Measurements from ENCODE around the gene CABP7. TPM values are rescaled to one million over a fixed set of nuclear protein-coding genes. Genes with fewer than 3 reads are reported as not detected.
A peak's percentile ranks its signal among the peaks of the same experiment; 100 is the strongest.

Gene CABP7
- total and polyA plus RNA-seq, 2 of the 13 experiments (the other 11 are each of a cell fraction or from before 2014, with no cell fraction given) = 0.08 TPM; not detected in 1

DNA sequence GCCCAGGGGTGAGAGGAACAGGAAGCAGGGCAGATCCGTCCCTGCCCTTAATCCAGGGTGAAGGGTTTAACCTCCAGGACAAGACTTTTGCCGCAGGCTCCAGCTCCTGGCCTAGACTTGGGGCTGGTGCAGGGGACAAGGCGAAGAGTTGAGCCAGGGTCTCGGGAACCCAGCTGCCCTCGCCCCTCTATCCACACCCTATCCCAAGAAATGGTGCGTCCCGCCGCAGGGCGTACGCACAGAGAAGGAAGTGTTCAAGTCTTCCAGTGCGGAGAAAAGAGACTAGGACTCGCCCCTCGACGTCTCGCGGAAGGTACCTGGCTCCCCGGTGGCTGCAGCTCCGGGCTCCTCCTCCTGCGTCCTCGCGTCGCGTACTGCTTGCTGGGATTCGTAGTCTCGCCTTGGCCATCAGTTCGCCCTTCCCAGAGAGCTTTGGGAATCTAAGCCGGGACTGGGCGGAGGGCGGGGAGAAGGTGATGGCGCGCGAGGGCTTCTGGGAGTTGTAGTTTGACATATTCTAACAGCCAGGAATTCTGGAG is 46.9 kb downstream of the CABP7 start, which contains the start of gene ZMAT5 (continued):
- TF ChIP-seq ZNF282 (IDR thresholded peaks at IDR 0.05; ENCODE audit: partially characterized antibody) (no peak), POLR2A (IDR thresholded peaks at IDR 0.05; ENCODE audit: insufficient read depth in 1 of 2, low read depth in 2 of 2, low read length in 2 of 2) (peak; percentile 74 to 91), E2F2 (CRISPR knock-in tag; IDR thresholded peaks at IDR 0.05; ENCODE audit: borderline replicate concordance) (no peak), SYNCRIP (IDR thresholded peaks at IDR 0.05; ENCODE audit: insufficient read depth, low read depth, low read length) (no peak), MXI1 (IDR thresholded peaks at IDR 0.05; ENCODE audit: borderline replicate concordance, low read depth, low read length) (peak; percentile 31; the same call in 1 of the 3 replicates), ZNF850 (CRISPR knock-in tag; conservative IDR thresholded peaks at IDR 0.05) (0 out of 2 replicates have a peak, but pooled peaks have one; percentile 56), SNAPC2 (CRISPR knock-in tag; IDR thresholded peaks at IDR 0.05) (no peak), ZNF143 (CRISPR knock-in tag; IDR thresholded peaks at IDR 0.05) (peak; percentile 95; the same call in 1 of the 2 replicates), RXRB (CRISPR knock-in tag; IDR thresholded peaks at IDR 0.05; ENCODE audit: borderline replicate concordance) (peak; percentile 15; the same call in 1 of the 2 replicates), CHD4 (IDR thresholded peaks at IDR 0.05; ENCODE audit: borderline replicate concordance, low read length) (no peak), ZUFSP (CRISPR knock-in tag; IDR thresholded peaks at IDR 0.05; ENCODE audit: borderline replicate concordance) (no peak), BRF2 (CRISPR knock-in tag; IDR thresholded peaks at IDR 0.05) (0 out of 2 replicates have a peak, but pooled peaks have one; percentile 13), ZNF335 (CRISPR knock-in tag; IDR thresholded peaks at IDR 0.05) (peak; percentile 50; the same call in 1 of the 2 replicates), ZMAT3 (CRISPR knock-in tag; conservative IDR thresholded peaks at IDR 0.05) (no peak), RXRA (CRISPR knock-in tag; IDR thresholded peaks at IDR 0.05) (peak; percentile 61; the same call in 1 of the 2 replicates), PHF21A (CRISPR knock-in tag; IDR thresholded peaks at IDR 0.05) (peak; percentile 42; the same call in 1 of the 2 replicates)
- TF ChIP-seq, protein P1, sequence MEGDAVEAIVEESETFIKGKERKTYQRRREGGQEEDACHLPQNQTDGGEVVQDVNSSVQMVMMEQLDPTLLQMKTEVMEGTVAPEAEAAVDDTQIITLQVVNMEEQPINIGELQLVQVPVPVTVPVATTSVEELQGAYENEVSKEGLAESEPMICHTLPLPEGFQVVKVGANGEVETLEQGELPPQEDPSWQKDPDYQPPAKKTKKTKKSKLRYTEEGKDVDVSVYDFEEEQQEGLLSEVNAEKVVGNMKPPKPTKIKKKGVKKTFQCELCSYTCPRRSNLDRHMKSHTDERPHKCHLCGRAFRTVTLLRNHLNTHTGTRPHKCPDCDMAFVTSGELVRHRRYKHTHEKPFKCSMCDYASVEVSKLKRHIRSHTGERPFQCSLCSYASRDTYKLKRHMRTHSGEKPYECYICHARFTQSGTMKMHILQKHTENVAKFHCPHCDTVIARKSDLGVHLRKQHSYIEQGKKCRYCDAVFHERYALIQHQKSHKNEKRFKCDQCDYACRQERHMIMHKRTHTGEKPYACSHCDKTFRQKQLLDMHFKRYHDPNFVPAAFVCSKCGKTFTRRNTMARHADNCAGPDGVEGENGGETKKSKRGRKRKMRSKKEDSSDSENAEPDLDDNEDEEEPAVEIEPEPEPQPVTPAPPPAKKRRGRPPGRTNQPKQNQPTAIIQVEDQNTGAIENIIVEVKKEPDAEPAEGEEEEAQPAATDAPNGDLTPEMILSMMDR (CRISPR knock-in tag; IDR thresholded peaks at IDR 0.05) = no peak
- TF ChIP-seq, protein P2, sequence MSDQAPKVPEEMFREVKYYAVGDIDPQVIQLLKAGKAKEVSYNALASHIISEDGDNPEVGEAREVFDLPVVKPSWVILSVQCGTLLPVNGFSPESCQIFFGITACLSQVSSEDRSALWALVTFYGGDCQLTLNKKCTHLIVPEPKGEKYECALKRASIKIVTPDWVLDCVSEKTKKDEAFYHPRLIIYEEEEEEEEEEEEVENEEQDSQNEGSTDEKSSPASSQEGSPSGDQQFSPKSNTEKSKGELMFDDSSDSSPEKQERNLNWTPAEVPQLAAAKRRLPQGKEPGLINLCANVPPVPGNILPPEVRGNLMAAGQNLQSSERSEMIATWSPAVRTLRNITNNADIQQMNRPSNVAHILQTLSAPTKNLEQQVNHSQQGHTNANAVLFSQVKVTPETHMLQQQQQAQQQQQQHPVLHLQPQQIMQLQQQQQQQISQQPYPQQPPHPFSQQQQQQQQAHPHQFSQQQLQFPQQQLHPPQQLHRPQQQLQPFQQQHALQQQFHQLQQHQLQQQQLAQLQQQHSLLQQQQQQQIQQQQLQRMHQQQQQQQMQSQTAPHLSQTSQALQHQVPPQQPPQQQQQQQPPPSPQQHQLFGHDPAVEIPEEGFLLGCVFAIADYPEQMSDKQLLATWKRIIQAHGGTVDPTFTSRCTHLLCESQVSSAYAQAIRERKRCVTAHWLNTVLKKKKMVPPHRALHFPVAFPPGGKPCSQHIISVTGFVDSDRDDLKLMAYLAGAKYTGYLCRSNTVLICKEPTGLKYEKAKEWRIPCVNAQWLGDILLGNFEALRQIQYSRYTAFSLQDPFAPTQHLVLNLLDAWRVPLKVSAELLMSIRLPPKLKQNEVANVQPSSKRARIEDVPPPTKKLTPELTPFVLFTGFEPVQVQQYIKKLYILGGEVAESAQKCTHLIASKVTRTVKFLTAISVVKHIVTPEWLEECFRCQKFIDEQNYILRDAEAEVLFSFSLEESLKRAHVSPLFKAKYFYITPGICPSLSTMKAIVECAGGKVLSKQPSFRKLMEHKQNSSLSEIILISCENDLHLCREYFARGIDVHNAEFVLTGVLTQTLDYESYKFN (CRISPR knock-in tag; conservative IDR thresholded peaks at IDR 0.05) = peak; percentile 15; the same call in 1 of the 2 replicates
- TF ChIP-seq, protein P3, sequence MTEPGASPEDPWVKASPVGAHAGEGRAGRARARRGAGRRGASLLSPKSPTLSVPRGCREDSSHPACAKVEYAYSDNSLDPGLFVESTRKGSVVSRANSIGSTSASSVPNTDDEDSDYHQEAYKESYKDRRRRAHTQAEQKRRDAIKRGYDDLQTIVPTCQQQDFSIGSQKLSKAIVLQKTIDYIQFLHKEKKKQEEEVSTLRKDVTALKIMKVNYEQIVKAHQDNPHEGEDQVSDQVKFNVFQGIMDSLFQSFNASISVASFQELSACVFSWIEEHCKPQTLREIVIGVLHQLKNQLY (CRISPR knock-in tag; IDR thresholded peaks at IDR 0.05) = 0 out of 2 replicates have a peak, but pooled peaks have one; percentile 40
